NT2/D1 (cell line): Measurements from ENCODE around the gene PI4K2A.

Source experiments
- DNase-seq: peaks from one replicate; pipeline ENCODE4 v3.0.0-alpha.2; 2011; ENCODE audit warnings: low read depth, low spot score
- H3K27me3 ChIP-seq: 2 replicates; pipeline ENCODE4 v1.6.0; 2011; ENCODE audit warnings: mild to moderate bottlenecking; ENCODE audit not compliant: insufficient read length, insufficient read depth
- H3K36me3 ChIP-seq: 2 replicates; pipeline ENCODE4 v1.6.1; 2011; ENCODE audit warnings: mild to moderate bottlenecking, low read length, mixed read lengths; ENCODE audit not compliant: insufficient read depth, insufficient read length
- H3K4me1 ChIP-seq: 2 replicates; pipeline ENCODE4 v1.5.1; 2011; ENCODE audit not compliant: insufficient read depth, insufficient read length
- H3K4me3 ChIP-seq: 2 replicates; pipeline ENCODE4 v1.5.1; 2011; ENCODE audit warnings: low read depth; ENCODE audit not compliant: insufficient read length
- H3K9ac ChIP-seq: 2 replicates; pipeline ENCODE4 v1.6.0; 2011; ENCODE audit warnings: low read depth; ENCODE audit not compliant: insufficient read length
- H3K9me3 ChIP-seq: 2 replicates; pipeline ENCODE4 v1.5.1; 2011; ENCODE audit warnings: mild to moderate bottlenecking, low read length; ENCODE audit not compliant: insufficient read depth
- SUZ12 ChIP-seq: IDR thresholded peaks from 2 replicates; pipeline ENCODE4 v1.6.1; 2011; ENCODE audit not compliant: insufficient read length, insufficient read depth; ENCODE audit errors: extremely low read depth
- YY1 ChIP-seq: IDR thresholded peaks from 2 replicates; pipeline ENCODE4 v1.6.1; 2011; ENCODE audit not compliant: insufficient read length, insufficient read depth
- ZNF274 ChIP-seq: IDR thresholded peaks from 2 replicates; pipeline ENCODE4 v1.6.1; 2011; ENCODE audit warnings: mild to moderate bottlenecking, low read depth, low read length

PI4K2A gene

DNA sequence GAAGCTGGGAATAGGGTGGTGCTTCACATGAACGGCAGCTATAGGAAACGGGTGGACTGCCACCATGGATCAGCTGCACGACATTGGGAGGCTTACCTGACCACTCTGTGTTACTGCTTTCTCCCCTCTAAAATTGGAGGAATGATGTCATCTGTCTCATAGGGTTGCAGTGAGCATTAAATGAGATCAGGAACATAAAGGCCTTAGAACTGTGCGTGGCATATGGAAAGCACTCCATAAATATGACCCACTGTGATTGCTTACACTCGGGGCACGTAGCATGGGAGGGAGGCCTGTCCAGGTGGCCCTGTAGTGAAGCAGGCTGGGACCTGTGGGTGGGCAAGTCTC, 41.2 kb upstream of the PI4K2A start:
- H3K4me3 ChIP-seq, result no peak overlapping the region
- DNase-seq, result no peak
- H3K36me3 ChIP-seq, result no peaks in the 10 kb centered on the region
- no peaks in the 10 kb centered on the region for H3K9me3 ChIP-seq
- H3K9ac ChIP-seq, result no peak overlapping the region
- H3K4me1 ChIP-seq, result peaks cover 5% of the 10 kb centered on the region
- no peaks in the 10 kb centered on the region for H3K27me3 ChIP-seq
- no peak for TF ChIP-seq ZNF274

DNA sequence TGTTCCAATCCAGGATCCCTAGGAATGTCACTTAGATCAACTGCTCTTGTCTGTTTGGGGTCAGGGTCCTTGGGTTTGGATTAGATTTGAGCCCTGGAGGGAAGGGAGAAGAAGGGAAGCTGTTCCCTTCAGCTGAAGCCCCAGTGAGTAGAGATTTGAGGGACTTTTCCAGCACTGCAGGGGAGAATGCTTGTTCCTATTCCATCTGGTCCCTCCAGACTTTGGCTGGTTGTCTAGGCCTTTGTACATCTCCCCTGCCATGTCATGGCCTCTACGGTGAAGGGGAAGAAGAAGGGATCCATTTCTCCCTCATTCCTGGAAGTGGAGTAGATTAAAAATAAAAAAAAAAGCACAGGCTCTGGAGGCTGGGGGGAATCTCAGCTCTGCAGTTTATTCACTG, 39.9 kb upstream of the PI4K2A start:
- Histone ChIP-seq H3K9ac (no peak overlapping the region), H3K4me1 (peaks cover 5% of the 10 kb centered on the region), H3K36me3 (no peaks in the 10 kb centered on the region), H3K9me3 (no peaks in the 10 kb centered on the region), H3K27me3 (no peaks in the 10 kb centered on the region), H3K4me3 (no peak overlapping the region)
- TF ChIP-seq SUZ12, result no peak
- no peak for TF ChIP-seq ZNF274
- no peak for TF ChIP-seq YY1
- DNase-seq, result no peak

DNA sequence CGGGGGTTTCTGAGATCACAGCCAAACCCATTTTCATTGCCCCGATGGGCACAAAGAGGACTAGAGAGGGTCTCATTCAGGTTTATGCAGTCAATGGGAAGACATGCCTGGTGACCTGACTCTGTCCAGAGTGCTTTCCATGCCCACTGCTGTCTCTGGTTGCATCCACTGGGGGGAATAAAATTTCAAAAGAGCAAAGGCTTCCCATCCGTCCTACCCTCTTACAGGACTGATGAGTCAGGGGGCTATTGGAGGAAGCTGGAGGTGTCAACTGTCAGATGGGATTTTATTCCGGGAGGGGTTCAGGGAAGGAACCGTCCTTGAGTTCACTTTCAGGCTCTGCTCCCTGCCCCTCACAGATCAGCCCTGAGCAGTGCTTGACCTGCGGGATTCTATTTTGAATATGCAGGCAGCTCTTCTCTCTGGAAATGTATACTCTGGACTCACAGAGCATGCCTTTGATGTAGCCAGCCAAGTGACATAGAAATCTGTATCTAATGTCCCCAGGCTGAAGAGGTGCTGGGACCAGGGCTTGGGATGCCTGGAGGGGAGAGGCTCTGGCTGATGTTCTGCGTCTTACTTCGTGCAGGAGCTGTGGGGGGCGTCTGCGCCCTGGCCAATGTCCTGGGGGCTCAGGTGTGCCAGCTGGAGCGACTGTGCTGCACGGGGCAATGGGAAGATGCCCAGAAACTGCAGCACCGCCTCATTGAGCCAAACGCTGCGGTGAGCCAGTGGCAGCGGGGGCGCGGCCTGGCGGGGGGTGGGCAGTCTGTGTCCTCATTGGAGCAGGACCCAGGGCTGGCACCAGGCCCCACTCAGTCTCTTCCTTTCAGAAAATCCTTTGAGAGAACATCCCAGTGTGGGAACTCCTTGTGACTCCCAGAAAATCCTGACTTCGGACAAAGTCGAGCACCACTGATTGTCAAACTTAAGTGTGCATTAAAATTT, 38.9 kb upstream of the PI4K2A start:
- H3K9ac ChIP-seq, result no peak overlapping the region
- no peak for DNase-seq
- H3K4me3 ChIP-seq, result no peak overlapping the region
- H3K36me3 ChIP-seq, result no peaks in the 10 kb centered on the region
- no peaks in the 10 kb centered on the region for H3K9me3 ChIP-seq
- no peaks in the 10 kb centered on the region for H3K27me3 ChIP-seq
- peaks cover 5% of the 10 kb centered on the region for H3K4me1 ChIP-seq
- no peak for TF ChIP-seq ZNF274
- no peak for TF ChIP-seq YY1

GRCh38 chr10:97607095-97607636, 33.3 kb upstream of the PI4K2A start:
- Histone ChIP-seq H3K4me3 (no peak overlapping the region), H3K9me3 (no peaks in the 10 kb centered on the region), H3K4me1 (peaks cover 4% of the 10 kb centered on the region), H3K27me3 (no peaks in the 10 kb centered on the region), H3K9ac (no peak overlapping the region), H3K36me3 (no peaks in the 10 kb centered on the region)
- TF ChIP-seq ZNF274 (no peak), SUZ12 (no peak), YY1 (no peak)
- DNase-seq, result no peak

- Histone ChIP-seq H3K27me3 (no peaks in the 10 kb centered on the region), H3K36me3 (no peaks in the 10 kb centered on the region), H3K4me3 (no peak overlapping the region), H3K9me3 (no peaks in the 10 kb centered on the region), H3K9ac (no peak overlapping the region), H3K4me1 (peaks cover 4% of the 10 kb centered on the region)
- no peak for DNase-seq
- TF ChIP-seq YY1, result no peak
- no peak for TF ChIP-seq ZNF274
- no peak for TF ChIP-seq SUZ12
Observed at GRCh38 chr10:97608991-97609561, 31.4 kb upstream of the PI4K2A start.

GRCh38 chr10:97611473-97611872, 29.0 kb upstream of the PI4K2A start:
- Histone ChIP-seq H3K4me3 (no peak overlapping the region), H3K9ac (peak overlapping the region; percentile 56), H3K9me3 (no peaks in the 10 kb centered on the region), H3K4me1 (peaks cover 4% of the 10 kb centered on the region), H3K27me3 (no peaks in the 10 kb centered on the region), H3K36me3 (peaks cover 4% of the 10 kb centered on the region)
- TF ChIP-seq YY1, result no peak
- no peak for TF ChIP-seq ZNF274
- no peak for TF ChIP-seq SUZ12
- no peak for DNase-seq

DNA sequence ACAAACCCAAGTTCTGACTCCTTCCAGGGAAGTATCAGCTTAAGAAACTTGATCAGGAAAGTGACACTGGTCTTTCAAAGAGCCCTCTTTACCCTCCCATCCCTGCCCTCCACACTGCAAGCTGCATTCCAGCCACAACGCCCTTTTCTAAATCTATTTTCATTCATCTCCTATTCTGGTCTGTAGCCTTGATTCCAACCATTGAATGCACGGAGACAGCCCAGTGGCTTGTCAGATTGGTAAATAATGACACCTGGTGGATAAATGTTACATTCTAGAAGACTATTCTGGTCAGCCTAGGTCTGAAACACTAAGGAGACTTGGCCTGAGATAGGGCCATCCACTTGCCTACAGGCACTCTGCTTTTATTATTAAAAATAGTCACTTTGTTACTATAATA, 28.1 kb upstream of the PI4K2A start:
- Histone ChIP-seq H3K4me3 (no peak overlapping the region), H3K9ac (no peak overlapping the region), H3K4me1 (no peaks in the 10 kb centered on the region), H3K36me3 (peaks cover 4% of the 10 kb centered on the region), H3K9me3 (no peaks in the 10 kb centered on the region), H3K27me3 (no peaks in the 10 kb centered on the region)
- no peak for TF ChIP-seq ZNF274
- TF ChIP-seq SUZ12, result no peak
- no peak for TF ChIP-seq YY1
- peak; percentile 40 for DNase-seq
